Brain pericyte (primary cell): ENCODE measurements around the gene ZNF467.

Experiments used
- DNase-seq: peaks from one replicate; pipeline ENCODE4 v3.0.0-alpha.2; 2012; ENCODE audit warnings: low read depth, low spot score

The ZNF467 gene

DNA sequence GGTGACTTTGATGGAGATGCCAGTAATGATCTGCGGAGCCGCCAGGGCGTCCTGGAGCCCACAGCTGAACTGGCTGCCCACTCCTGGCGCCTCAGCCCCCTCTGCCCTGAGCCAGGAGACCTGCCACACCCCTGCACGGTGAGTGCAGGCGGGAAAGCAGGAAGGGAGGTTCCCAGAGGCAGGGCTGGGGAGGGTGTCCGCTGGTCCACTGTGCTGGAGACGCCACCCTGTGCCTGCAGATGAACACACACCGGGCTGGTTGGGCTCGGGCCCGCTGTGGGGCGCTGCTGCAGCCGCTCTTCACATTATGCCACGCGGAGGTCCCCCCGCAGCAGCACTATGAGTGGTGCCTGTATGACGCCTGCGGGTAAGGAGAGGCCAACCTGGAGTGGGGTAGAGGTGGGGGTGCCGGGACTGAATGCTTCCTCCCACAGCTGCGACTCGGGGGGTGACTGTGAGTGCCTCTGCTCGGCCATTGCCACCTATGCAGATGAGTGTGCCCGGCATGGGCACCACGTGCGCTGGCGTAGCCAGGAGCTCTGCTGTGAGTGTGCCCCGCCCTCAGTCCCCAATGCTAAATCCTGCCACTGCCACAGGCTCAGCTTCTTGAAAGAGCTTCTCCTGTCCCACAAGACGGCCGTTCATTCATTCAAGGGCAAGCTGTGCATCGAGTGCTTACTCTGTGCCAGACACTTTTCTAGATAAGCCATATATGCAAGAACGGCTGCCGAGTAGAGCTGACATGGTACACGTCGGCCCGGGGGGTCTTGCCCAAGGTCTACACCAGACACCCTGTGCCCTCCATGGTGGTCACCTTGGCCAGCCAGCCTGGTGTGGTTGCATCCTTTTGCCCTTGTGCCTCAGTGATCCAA is 14.3 kb upstream of the ZNF467 start:
- no peak for DNase-seq

DNA sequence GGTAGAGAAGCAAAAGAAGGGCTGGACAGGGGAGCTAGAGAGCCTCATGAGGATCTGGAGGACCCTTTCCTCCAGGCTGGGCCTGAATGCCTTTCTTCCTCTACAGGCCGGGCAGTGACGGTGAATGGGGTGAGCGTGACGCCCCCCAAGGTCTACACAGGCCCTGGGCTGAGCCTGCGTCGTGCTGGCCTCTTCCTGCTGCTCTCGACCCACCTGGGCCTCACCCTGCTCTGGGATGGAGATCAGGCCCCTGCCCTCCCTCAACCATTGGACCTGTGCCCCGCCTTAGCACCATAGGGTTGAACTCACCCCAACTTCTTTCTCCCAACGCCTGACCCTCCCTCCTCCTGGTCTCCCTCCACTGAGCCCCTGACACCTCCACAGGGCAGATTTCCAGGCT is 12.6 kb upstream of the ZNF467 start:
- no peak for DNase-seq

DNA sequence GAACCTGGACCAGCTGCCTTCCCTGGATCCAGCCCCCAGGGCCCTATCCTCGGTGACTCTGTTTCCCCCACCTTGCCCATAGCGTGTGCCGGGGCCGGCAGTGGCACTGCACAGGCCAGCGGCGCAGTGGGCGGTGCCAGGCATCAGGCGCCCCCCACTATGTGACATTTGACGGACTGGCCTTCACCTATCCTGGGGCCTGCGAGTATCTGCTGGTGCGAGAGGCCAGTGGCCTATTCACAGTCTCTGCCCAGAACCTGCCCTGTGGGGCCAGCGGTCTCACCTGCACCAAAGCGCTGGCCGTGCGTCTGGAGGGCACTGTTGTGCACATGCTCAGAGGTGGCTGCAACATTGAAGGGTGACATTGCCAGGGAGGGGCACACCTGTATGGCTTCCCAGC is 12.0 kb upstream of the ZNF467 start:
- DNase-seq: no peak

DNA sequence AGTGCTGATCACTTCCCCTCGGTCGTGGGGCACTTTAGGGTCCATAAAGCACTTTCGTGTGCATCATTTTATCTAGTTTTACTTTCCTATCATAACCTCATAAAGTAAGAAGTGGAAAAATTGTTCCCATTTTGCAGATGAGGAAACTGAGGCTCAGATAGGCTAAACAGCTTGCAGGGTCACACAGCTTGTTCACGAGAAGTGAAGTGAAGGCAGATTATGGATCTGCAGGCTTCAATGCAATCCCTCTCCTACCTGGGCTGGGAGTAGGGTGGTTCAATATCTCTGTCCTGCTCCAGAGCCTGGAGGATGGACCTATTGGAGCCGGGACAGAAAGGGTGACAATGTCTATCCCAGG is 10.8 kb upstream of the ZNF467 start:
- no peak for DNase-seq

DNA sequence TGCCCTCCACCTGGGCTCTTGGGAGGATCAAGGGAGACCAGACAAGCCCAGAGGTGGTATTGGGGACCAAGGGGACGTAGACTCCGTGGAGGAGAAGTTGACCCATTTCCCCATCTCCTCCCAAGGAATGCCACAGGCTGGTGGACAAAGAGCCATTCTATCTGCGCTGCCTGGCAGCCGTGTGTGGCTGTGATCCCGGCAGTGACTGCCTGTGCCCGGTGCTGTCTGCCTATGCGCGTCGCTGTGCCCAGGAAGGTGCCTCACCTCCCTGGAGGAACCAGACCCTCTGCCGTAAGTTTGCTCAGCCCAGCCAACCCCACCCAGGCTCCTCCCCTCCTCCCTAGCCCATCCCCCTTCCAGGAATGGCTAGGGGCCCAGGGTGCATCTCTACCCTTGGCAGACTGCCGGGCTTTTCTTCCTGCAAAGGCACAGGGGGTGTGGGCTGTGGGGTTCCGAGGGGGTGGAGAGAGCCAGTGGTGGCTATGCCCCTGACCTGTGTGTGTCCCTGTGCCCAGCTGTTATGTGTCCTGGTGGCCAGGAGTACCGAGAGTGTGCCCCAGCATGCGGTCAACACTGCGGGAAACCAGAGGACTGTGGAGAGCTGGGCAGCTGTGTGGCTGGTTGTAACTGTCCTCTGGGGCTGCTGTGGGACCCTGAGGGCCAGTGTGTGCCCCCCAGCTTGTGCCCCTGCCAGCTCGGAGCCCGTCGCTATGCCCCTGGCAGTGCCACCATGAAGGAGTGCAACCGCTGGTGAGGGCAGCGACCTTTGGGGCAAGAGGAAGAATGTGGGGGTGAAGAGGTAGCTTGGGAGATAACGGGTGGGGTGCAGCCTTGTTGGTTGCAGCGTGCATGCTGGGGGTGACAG is 10.2 kb upstream of the ZNF467 start:
- DNase-seq: no peak

DNA sequence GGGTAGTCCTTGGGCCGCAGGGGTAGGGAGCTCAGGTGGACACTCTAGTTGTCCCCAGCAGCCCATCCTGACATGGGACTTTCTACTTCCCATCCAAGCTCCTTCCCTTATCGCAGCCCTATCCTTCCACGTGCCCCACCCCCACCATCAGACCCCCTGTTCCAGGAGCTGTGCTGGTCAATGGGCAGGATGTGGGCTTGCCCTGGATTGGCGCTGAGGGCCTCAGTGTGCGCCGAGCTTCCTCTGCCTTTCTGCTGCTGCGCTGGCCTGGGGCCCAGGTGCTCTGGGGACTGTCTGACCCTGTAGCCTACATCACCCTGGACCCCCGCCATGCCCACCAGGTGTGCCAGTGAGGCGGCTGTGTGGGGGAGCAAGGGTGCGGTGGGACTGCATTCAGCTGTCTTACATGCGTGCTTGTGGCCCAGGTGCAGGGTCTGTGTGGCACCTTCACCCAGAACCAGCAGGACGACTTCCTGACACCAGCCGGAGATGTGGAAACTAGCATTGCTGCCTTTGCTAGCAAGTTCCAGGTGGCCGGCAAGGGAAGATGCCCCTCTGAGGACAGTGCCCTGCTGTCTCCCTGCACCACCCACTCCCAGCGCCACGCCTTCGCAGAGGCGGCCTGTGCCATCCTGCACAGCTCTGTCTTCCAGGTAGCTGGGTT is 9.4 kb upstream of the ZNF467 start:
- DNase-seq: no peak

DNA sequence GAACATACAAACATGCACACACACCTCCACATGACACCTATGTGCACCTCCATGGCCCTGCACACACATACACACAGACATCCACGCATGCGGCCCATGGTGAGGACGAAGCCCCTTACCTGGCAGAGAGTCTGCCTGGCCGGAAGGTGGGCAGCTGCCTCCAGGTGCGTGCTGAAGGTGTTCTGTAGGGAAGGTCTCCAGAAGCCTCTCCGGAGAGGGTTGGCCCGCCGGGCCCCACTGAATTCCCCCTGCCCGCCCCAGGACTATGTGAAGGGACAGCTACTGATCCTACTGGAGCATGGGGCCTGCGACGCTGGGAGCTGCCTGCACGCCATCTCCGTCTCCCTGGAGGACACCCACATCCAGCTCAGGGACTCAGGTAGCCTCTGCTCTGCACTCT is 8.5 kb upstream of the ZNF467 start:
- DNase-seq: no peak

DNA sequence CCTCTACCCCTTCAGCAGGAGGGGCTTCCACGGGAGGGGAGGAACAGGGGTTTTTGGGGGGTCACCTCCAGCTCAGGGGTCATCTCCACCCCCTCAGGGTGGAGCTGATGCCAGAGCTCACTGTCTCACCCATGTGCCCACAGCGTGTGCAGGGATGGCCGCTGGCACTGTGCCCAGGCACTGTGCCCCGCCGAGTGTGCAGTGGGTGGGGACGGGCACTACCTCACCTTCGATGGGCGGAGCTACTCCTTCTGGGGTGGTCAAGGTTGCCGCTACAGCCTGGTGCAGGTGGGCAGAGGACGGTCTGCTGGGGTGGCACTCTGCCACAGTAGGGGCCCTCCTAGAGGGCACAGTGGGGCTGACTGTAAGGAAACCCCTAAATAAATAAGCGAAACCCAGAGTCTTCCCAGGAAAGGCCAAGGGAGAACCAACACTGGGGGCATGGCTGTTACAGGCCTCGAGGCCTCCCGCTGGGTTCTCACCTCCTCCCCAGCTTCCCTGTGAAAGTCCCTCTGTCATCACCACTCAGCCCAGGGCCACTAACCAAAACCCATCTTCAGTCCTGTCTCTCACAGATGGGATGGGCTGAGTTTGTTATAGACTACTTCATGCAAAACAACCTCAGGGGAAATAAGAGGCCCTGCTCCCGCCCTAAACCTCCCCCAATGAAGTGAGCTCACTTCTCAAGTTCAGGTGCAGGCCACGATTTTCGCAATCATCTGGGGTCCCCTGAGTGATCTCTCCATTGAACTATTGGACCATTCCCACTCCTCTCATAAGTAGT is 7.4 kb upstream of the ZNF467 start:
- DNase-seq: no peak

DNA sequence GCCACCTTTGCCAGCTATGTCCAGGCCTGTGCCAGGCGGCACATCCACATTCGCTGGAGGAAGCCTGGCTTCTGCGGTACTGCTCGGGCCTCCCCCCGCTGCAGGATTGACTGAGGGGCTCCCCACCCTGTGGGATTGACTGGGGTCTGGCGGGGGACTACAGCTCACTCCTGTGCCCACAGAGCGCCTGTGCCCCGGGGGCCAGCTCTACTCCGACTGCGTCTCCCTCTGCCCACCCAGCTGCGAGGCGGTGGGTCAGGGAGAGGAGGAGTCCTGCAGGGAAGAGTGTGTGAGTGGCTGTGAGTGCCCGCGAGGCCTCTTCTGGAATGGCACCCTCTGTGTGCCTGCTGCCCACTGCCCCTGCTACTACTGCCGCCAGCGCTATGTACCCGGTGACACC is 6.7 kb upstream of the ZNF467 start:
- no peak for DNase-seq

DNA sequence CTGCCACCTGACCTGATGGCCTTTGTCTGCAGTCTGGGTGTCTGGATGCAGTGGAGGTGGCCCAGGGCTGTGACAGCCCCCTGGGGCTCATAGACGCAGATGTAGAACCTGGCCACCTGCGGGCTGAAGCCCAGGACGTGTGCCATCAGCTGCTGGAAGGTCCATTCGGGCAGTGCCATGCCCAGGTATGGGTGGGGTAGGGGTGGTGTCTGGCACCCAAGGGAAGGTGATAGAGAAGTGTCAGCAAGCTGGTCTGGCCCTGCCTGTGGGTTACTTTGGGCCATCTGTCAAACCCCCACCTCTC is 6.1 kb upstream of the ZNF467 start:
- DNase-seq: no peak

DNA sequence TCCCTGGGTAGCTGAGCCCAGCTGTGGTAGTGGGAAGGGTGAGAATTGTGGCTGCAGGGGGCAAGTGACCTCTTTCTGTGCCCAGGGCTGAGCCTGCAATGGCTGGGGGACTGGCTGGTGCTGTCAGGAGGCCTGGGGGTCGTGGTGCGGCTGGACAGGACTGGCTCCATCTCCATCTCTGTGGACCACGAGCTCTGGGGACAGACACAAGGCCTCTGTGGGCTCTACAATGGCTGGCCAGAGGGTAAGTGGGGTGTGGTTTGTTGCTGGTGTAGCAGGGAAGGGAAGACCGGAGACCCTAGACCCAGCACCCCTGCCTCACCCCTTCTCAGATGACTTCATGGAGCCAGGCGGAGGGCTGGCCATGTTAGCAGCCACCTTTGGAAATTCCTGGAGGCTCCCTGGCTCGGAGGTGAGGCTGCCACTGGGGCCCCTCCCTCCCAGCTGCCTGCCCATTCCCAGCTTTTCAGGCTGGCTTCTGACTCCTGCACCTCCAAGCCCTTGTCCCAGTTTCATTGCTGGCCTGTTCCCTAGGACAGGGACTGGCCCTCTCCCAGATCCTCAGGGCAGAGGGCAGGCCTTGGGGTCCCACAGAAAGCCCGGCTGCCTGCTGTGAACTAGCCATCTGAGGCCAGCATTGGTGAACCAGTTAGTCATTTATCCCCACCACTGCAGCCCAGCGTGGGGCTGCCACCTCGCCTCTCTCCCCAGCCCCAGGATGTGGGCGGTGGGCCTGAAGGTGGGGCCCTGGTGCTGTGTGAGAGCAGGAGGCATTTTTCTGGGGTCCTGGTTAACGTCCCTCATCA is 5.5 kb upstream of the ZNF467 start:
- DNase-seq: no peak

DNA sequence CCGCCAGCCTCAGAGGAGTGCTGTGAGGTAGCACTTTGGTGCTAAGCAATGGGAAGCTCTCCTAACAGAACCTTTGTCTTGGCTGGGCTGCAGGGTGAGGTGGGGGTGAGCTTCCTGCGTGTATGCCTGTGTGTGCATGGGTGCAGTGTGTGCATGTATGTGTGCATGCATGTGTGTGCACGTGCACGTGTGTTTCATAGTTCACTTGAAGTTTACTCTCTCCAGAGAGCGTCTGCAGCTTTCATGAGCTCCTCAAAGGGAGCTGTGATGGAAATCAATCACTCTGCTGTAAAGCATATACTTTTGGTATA is 4.9 kb upstream of the ZNF467 start:
- no peak for DNase-seq

DNA sequence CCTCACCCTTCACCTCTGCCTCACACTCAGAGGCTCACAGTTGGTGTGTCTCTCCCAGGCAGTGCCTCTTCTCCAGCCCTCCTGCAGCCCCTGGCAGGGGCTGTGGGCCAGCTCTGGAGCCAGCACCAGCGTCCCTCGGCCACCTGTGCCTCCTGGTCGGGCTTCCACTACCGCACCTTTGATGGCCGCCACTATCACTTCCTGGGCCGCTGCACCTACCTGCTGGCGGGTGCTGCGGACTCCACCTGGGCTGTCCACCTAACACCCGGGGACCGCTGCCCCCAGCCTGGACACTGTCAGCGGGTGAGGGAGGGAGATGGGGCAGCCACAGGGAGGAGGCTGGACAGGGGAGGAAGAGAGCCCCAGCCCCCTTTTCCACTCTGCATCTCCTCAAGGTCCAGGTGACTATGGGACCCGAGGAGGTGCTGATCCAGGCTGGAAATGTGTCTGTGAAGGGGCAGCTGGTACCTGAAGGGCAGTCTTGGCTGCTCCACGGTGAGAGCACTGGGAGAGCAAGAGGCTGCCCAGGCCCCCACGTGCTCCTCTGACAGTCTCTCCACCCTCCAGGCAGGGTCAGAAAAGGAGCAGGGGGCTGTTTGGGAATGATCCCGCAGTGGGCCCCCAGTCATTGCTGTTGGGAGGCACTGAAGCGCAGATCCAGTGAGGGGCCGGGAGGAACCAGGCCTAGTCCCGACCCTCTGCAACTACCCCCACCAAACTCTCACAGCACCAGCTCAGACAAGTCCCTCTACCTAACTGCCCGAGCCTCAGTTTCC is 4.4 kb upstream of the ZNF467 start:
- no peak for DNase-seq

DNA sequence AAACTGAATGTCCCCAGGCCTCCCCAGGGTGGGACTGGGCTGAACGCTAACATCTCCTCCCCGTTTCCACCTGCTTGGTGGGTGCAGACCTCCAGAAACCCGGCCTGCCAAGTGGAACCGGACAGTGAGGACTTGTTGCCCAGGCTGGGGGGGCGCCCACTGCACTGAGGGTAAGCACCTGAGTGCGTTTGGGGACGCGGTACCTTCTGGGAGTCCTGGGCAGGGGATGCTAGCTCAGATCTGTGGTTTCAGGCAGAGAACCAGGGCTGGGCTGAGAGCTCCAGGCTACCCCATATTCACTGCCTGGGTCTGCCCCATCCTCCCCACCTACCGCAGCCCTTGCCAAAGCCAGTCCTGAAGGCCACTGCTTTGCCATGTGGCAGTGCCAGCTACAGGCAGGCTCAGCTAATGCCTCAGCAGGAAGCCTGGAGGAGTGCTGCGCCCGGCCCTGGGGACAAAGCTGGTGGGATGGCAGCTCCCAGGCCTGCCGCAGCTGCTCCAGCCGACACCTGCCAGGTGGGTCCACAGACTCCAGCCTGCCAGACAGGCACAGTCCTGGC is 3.5 kb upstream of the ZNF467 start:
- DNase-seq: no peak

DNA sequence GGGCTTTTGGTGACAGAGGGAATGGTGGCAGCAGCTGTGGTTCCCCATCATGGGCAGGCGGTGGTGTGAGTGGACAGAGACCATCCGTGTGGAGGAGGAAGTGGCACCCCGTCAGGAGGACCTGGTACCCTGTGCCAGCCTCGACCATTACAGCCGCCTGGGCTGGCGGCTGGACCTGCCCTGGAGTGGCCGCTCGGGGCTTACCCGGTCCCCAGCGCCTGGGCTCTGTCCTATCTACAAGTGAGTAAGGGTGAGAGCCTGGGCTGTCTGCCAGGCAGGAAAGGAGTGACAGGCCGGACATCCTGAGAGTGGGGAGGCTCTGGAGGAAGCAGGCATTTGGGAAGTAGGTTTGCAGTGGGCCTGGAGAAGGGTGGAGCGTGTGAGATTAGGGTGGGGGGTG is 2.9 kb upstream of the ZNF467 start:
- no peak for DNase-seq

DNA sequence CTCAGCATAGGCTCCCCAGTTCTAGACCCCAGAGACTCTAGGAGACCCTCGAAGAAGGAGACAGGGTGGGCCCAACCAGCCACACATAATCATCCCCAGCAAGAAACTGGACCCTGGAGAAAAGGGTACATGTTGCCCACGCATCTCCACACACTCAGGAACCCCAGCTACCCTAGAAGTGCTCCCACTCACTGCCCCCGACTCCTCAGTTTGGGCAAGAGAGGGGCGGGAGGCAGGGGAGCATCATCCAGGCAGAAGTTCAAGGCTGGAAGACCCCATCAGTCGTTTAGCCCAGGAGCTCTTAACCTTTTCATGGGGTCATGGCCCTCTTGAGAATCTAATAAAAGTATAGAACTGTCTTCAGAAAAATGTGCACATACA is 1.8 kb upstream of the ZNF467 start:
- DNase-seq: no peak

DNA sequence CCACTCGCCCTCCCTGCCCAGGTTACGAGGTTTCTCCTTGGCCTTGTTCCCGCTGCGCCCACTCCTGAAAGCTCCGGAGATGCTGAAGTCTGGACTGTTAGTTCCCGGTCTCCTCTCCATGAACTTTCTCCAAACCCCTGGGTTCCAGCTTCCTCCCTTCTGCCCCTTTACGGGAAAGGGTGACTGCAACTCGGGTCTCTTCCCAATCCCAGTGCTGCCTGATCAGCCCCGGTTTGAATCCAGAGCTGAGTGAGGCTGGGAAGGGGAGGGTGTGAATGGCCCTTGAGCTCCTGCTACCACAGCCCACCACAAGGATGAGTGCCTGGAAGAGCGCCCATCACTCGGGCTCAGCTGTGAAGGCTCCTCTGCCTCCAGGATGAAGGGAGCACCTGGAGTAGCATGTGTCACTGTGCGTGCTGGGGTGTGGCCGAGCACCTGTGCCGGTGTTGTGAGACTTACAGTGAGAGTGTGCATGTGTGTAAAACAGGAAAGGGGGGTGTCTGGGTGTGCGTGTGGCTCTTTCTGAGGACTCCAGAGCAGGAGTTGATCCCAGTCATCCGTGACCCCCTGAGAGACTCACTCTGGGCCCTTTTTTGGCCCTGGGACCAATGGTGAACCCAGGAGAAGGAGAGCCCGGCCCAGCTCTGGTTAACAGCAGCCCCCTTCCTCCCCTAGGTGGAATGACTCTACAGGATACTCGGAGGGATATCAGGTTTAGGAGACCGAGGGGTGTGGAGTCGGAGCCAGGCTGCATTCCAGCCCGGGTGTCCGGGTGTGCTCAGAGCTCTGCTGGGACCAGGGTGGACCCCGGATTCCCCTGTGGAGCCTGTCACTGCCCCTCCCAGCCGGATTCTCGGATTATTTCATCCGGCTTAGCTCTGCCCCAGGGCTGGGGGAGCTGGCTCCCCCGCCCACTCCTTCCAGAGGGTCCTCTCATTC is 1.1 kb upstream of the ZNF467 start:
- DNase-seq: no peak

DNA sequence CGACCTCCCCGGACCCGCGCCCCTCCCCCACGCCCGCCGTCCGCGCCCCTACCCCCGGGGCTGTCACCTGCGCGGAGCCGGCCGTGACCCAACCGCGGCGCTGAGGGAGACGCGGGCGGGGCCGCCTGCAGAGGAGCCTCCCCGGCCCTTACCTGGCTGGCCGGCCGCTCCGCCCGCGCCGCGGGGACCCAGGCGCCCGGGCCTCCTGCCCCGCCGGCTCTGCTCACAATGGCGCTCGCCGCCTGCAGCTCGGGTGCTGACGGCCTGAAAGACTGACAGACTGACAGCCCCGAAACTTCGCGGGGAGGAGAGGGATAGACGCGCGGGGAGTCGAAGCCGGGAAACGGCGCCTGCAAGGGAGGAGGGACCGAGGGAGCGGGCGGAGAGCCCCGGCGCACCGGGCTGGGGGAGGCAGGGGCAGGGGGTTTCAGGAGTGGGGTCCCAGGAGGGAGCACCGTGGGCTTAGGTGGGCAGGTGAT is 393 bp downstream of the ZNF467 start:
- no peak for DNase-seq
